Mesendoderm (in vitro differentiated cells): Measurements from ENCODE around the gene OR14C36.

Source experiments
- DNase-seq: peaks from one replicate; pipeline ENCODE4 v3.0.0; 2013
- H2AK5ac ChIP-seq: 2 replicates; pipeline ENCODE4 v1.6.1; 2013; ENCODE audit warnings: low read length, inconsistent platforms
- H2BK120ac ChIP-seq: 2 replicates; pipeline ENCODE4 v1.6.1; 2013; ENCODE audit warnings: low read depth, mild to moderate bottlenecking, low read length, moderate library complexity, mixed read lengths
- H2BK15ac ChIP-seq: replicated peaks from 2 replicates; pipeline ENCODE4 v1.6.1; 2013; ENCODE audit warnings: low read depth, mild to moderate bottlenecking, moderate library complexity
- H2BK5ac ChIP-seq: 2 replicates; pipeline ENCODE4 v1.6.1; 2013; ENCODE audit warnings: low read length, inconsistent platforms
- H3K18ac ChIP-seq: 2 replicates; pipeline ENCODE4 v1.6.1; 2013; ENCODE audit warnings: mild to moderate bottlenecking, low read length, mixed read lengths
- H3K23ac ChIP-seq: one replicate; pipeline ENCODE4 v1.6.1; 2013; ENCODE audit warnings: low read length
- H3K27ac ChIP-seq: 2 replicates; pipeline ENCODE4 v1.5.1; 2013; ENCODE audit warnings: low read depth, mild to moderate bottlenecking, inconsistent platforms, low read length, moderate library complexity
- H3K27me3 ChIP-seq: 2 replicates; pipeline ENCODE4 v1.6.1; 2013; ENCODE audit warnings: low read length, control low read depth, mild to moderate bottlenecking, inconsistent platforms; ENCODE audit not compliant: insufficient read depth, poor library complexity
- H3K36me3 ChIP-seq: 2 replicates; pipeline ENCODE4 v1.6.1; 2013; ENCODE audit warnings: low read length, inconsistent platforms; ENCODE audit not compliant: control insufficient read depth, insufficient read depth
- H3K4ac ChIP-seq: one replicate; pipeline ENCODE4 v1.6.1; 2013; ENCODE audit warnings: low read depth, mild to moderate bottlenecking, low read length, moderate library complexity
- H3K4me1 ChIP-seq: 2 replicates; pipeline ENCODE4 v1.6.1; 2013; ENCODE audit warnings: low read depth, low read length, inconsistent platforms; ENCODE audit not compliant: control insufficient read depth
- H3K4me2 ChIP-seq: 2 replicates; pipeline ENCODE4 v1.6.1; 2013; ENCODE audit warnings: low read length
- H3K4me3 ChIP-seq: 2 replicates; pipeline ENCODE4 v1.5.1; 2013; ENCODE audit warnings: mild to moderate bottlenecking, low read length
- H3K56ac ChIP-seq: one replicate; pipeline ENCODE4 v1.6.1; 2013; ENCODE audit warnings: low read length
- H3K79me1 ChIP-seq: 2 replicates; pipeline ENCODE4 v1.6.1; 2013; ENCODE audit warnings: low read length, inconsistent platforms
- H3K79me2 ChIP-seq: 2 replicates; pipeline ENCODE4 v1.6.1; 2013; ENCODE audit warnings: mild to moderate bottlenecking, low read length; ENCODE audit not compliant: control insufficient read depth, insufficient read depth
- H3K9ac ChIP-seq: 2 replicates; pipeline ENCODE4 v1.6.1; 2013; ENCODE audit warnings: low read length, inconsistent platforms
- H4K5ac ChIP-seq: one replicate; pipeline ENCODE4 v1.6.1; 2013; ENCODE audit warnings: low read length
- H4K8ac ChIP-seq: one replicate; pipeline ENCODE4 v1.6.1; 2013; ENCODE audit warnings: low read depth, mild to moderate bottlenecking, control low read depth, low read length, moderate library complexity
- WGBS: extraction: QIAGEN DNeasy Blood & Tissue Kit; methylation state at CpG from one replicate; pipeline ENCODE4 v1.1.7; 2013; ENCODE audit warnings: low lambda C conversion rate, missing lambda C conversion rate; ENCODE audit not compliant: insufficient coverage; ENCODE audit errors: extremely low coverage; 5-methylcytosine and 5-hydroxymethylcytosine counted together

The OR14C36 gene

DNA sequence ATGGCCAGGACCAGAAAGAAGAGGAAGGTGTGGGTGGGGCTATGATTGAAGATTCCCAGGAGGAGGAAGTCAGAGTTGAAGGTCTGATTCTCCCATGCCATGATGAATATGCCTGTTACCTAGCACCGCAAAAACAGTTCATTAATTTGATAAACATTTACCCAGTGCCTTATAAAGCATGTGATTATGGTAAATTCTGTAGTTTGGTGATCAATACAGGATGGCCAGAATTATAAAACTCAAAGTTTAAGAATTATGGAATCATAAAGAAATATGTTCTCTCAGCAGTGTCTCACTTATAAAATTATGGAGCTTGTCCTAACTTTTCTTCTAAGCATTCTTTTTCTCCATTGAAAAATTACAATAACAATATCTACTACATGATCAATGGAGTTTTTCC lies 24.1 kb upstream of the OR14C36 start, which contains the start of gene OR2M7:
Gene OR2M7, minus strand, starts transcription at position 101 of the 400 bp plus-strand sequence. Its CDS starts 0 bp downstream, at position 101.
- no peak within 1 kb of the TSS for H3K56ac ChIP-seq
- H3K18ac ChIP-seq = no peak within 1 kb of the TSS
- H3K79me2 ChIP-seq = no peaks in the 10 kb centered on the region
- H3K36me3 ChIP-seq = no peaks in the 10 kb centered on the region
- H2BK120ac ChIP-seq = no peak within 1 kb of the TSS
- no peaks in the 10 kb centered on the region for H3K79me1 ChIP-seq
- H3K27me3 ChIP-seq = no peaks in the 10 kb centered on the region
- no peak within 1 kb of the TSS for H3K4ac ChIP-seq
- H3K4me3 ChIP-seq = no peak within 1 kb of the TSS
- no peaks in the 10 kb centered on the region for H3K4me1 ChIP-seq
- no peak within 1 kb of the TSS for H2BK15ac ChIP-seq
- WGBS = no CpG with 5 or more reads among the region's 1 CpG
- no peak within 1 kb of the TSS for H3K23ac ChIP-seq
- no peak within 1 kb of the TSS for H2BK5ac ChIP-seq
- H3K4me2 ChIP-seq = no peak within 1 kb of the TSS
- no peak within 1 kb of the TSS for H3K9ac ChIP-seq
- no peak within 1 kb of the TSS for H2AK5ac ChIP-seq
- H4K5ac ChIP-seq = no peak within 1 kb of the TSS
- no peak within 1 kb of the TSS for H3K27ac ChIP-seq
- DNase-seq = no peak
- H4K8ac ChIP-seq = no peak within 1 kb of the TSS

DNA sequence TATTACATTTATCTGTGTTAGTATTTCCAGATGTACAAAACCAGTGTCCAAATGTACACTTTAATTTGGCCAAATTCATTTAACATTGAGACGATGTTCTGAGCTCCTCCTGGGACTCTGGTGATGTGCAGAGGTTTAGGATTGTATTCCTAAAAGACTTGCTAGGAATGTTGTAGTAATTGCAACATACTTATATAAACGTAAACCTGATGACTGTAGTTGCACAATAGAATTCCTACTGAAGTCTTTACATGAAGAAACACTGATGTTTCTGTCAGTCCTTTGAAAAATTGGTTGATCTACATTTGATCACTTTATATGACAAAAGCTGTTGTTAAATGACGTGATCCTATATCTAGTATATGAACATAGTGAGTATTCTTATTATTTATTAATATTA lies 5.1 kb upstream of the OR14C36 start:
- no peaks in the 10 kb centered on the region for H3K4me1 ChIP-seq
- H3K23ac ChIP-seq = no peak overlapping the region
- H3K79me2 ChIP-seq = no peaks in the 10 kb centered on the region
- no peak overlapping the region for H3K4me3 ChIP-seq
- H3K4me2 ChIP-seq = no peak overlapping the region
- H3K4ac ChIP-seq = no peak overlapping the region
- H4K8ac ChIP-seq = no peak overlapping the region
- H2BK5ac ChIP-seq = no peak overlapping the region
- no peak overlapping the region for H3K56ac ChIP-seq
- H2BK120ac ChIP-seq = no peak overlapping the region
- no peaks in the 10 kb centered on the region for H3K36me3 ChIP-seq
- no peaks in the 10 kb centered on the region for H3K79me1 ChIP-seq
- H3K18ac ChIP-seq = no peak overlapping the region
- no peak overlapping the region for H4K5ac ChIP-seq
- no peak overlapping the region for H2BK15ac ChIP-seq
- H3K27ac ChIP-seq = no peak overlapping the region
- no peak overlapping the region for H2AK5ac ChIP-seq
- no peak overlapping the region for H3K9ac ChIP-seq
- WGBS = no CpG with 5 or more reads among the region's 3 CpGs
- H3K27me3 ChIP-seq = no peaks in the 10 kb centered on the region
- DNase-seq = no peak

DNA sequence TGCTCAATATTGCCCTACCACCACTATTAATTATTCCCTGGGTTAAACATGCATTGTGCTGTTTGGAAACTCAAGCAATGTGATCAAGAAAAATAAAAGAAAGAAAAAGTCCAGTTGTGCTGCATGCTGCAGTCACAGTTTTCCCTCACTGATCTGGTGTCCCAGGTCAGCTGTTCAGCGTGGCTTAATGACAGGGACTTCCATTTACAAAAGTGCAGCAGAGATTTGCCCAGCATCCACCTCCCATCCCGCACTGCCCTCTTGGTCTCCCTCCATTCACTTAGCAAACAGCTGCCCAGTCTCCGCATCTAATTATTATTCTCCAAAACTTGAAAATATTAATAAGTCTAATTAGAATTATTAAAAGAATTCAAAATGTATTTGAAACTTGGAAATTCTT lies 10.8 kb downstream of the OR14C36 start:
- Histone ChIP-seq H3K27ac (no peak overlapping the region), H2BK15ac (no peak overlapping the region), H3K9ac (no peak overlapping the region), H3K56ac (no peak overlapping the region), H3K79me2 (no peaks in the 10 kb centered on the region), H3K36me3 (no peaks in the 10 kb centered on the region), H3K4me1 (no peaks in the 10 kb centered on the region), H3K18ac (no peak overlapping the region), H4K8ac (no peak overlapping the region), H2BK5ac (no peak overlapping the region), H4K5ac (no peak overlapping the region), H3K27me3 (no peaks in the 10 kb centered on the region), H3K79me1 (no peaks in the 10 kb centered on the region), H3K4me3 (no peak overlapping the region), H3K4ac (no peak overlapping the region), H3K4me2 (no peak overlapping the region), H2BK120ac (no peak overlapping the region), H3K23ac (no peak overlapping the region), H2AK5ac (no peak overlapping the region)
- DNase-seq = no peak
- no CpG with 5 or more reads among the region's 3 CpGs for WGBS

DNA sequence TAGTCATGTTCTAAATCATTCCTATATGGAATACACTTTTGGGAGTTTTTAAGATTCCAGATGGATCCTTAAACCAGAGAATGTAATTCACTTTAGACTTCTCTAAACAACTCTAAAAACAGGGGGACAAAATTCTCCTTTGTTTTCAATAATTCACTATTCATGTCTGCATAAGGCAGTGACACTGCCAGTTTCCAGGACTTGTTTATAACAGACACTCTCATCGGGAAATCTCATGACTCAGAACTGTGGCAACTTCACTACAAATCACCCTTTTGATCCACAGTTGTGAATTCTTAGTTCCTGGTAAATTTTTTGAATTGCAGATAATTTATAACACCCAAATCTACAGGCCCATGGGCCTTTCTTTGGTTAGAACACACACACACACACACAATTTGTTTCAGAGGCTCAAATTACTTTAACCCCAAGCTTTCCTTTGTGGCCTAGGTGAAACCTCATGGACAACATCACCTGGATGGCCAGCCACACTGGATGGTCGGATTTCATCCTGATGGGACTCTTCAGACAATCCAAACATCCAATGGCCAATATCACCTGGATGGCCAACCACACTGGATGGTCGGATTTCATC lies 12.6 kb downstream of the OR14C36 start, which contains the start of gene OR2T4:
Gene OR2T4, plus strand, starts transcription at position 545 of the 595 bp plus-strand sequence. Its CDS starts 0 bp downstream, at position 545.
- H2AK5ac ChIP-seq = no peak within 1 kb of the TSS
- H3K23ac ChIP-seq = no peak within 1 kb of the TSS
- no peak within 1 kb of the TSS for H3K56ac ChIP-seq
- no peak within 1 kb of the TSS for H3K9ac ChIP-seq
- H3K4me1 ChIP-seq = no peaks in the 10 kb centered on the region
- H3K18ac ChIP-seq = no peak within 1 kb of the TSS
- H2BK5ac ChIP-seq = no peak within 1 kb of the TSS
- no peak within 1 kb of the TSS for H3K27ac ChIP-seq
- no peaks in the 10 kb centered on the region for H3K79me1 ChIP-seq
- no peaks in the 10 kb centered on the region for H3K36me3 ChIP-seq
- no peak within 1 kb of the TSS for H3K4ac ChIP-seq
- DNase-seq = no peak
- H4K8ac ChIP-seq = no peak within 1 kb of the TSS
- no peak within 1 kb of the TSS for H4K5ac ChIP-seq
- no peak within 1 kb of the TSS for H2BK15ac ChIP-seq
- no peaks in the 10 kb centered on the region for H3K27me3 ChIP-seq
- no peak within 1 kb of the TSS for H3K4me3 ChIP-seq
- no peaks in the 10 kb centered on the region for H3K79me2 ChIP-seq
- no peak within 1 kb of the TSS for H2BK120ac ChIP-seq
- no CpG with 5 or more reads among the region's 3 CpGs for WGBS
- no peak within 1 kb of the TSS for H3K4me2 ChIP-seq

DNA sequence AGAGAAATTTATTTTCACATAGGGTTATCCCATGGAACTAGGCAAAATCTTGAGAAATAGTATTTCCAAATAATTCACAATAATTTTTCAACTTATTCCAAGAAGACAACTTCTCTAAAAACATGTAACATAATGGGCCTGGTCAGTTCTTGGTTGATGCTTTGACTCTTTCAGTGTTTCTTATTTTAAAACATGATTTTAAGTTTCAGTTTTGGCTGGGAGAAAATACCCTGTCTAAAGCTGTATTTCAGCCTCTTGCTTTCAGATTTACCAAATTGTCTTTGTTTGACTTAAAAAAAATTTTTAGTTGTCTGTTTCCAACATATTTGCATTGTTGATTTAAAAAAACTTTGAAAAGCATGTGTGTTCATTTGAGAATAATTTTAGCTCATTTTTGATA lies 18.0 kb downstream of the OR14C36 start:
- Histone ChIP-seq H3K23ac (no peak overlapping the region), H2BK120ac (no peak overlapping the region), H4K5ac (no peak overlapping the region), H3K4me1 (no peaks in the 10 kb centered on the region), H3K56ac (no peak overlapping the region), H3K27ac (no peak overlapping the region), H2AK5ac (no peak overlapping the region), H3K79me1 (no peaks in the 10 kb centered on the region), H4K8ac (no peak overlapping the region), H3K4ac (no peak overlapping the region), H3K79me2 (no peaks in the 10 kb centered on the region), H3K36me3 (no peaks in the 10 kb centered on the region), H3K18ac (no peak overlapping the region), H2BK15ac (no peak overlapping the region), H3K4me2 (no peak overlapping the region), H3K9ac (no peak overlapping the region), H3K27me3 (no peaks in the 10 kb centered on the region), H2BK5ac (no peak overlapping the region), H3K4me3 (no peak overlapping the region)
- no peak for DNase-seq

DNA sequence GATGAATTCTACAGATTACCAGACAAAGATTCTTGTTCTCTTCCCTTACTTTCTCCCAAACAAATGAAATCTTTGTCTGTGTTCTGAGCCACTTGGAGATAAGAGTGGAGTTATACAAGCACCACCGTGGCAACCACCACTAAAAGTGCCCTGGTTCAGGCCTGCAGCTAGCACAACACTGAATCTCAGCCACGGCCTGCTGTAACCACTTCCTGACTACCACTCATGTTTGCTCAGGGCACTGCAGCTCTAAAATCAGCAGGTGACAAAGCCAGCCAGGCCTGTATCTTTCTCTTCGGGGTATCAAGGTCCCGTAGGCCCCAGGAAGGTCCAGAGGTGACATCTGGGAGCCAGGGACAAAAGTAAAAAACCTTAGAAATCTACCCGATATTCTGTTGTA lies 23.8 kb downstream of the OR14C36 start:
- H3K56ac ChIP-seq = no peak overlapping the region
- H3K4ac ChIP-seq = no peak overlapping the region
- H2BK5ac ChIP-seq = no peak overlapping the region
- no peak for DNase-seq
- H3K36me3 ChIP-seq = no peaks in the 10 kb centered on the region
- H4K5ac ChIP-seq = no peak overlapping the region
- no peak overlapping the region for H2BK120ac ChIP-seq
- no peaks in the 10 kb centered on the region for H3K27me3 ChIP-seq
- no peaks in the 10 kb centered on the region for H3K4me1 ChIP-seq
- H2BK15ac ChIP-seq = no peak overlapping the region
- H3K9ac ChIP-seq = no peak overlapping the region
- H3K4me2 ChIP-seq = no peak overlapping the region
- no peak overlapping the region for H3K4me3 ChIP-seq
- H3K79me2 ChIP-seq = no peaks in the 10 kb centered on the region
- no peak overlapping the region for H4K8ac ChIP-seq
- H3K79me1 ChIP-seq = no peaks in the 10 kb centered on the region
- H3K18ac ChIP-seq = no peak overlapping the region
- H2AK5ac ChIP-seq = no peak overlapping the region
- no peak overlapping the region for H3K23ac ChIP-seq
- no peak overlapping the region for H3K27ac ChIP-seq
- WGBS = no CpG with 5 or more reads among the region's 5 CpGs
